ENCODE measurements around the gene MAN1C1. TPM values are rescaled to one million over a fixed set of nuclear protein-coding genes. Genes with fewer than 3 reads are reported as not detected.

Gene MAN1C1
- total RNA-seq, 1 donor from 2014 or later = 6.8 TPM

GRCh38 chr1:25744636-25745425, 128.2 kb downstream of the MAN1C1 start:
- Histone ChIP-seq H3F3A (ENCODE audit: low read depth) (peaks cover 18% of the 10 kb centered on the region), H3K4me2 (peak overlapping the region; percentile 6), H3K27ac (no peak overlapping the region), H3K9me3 (ENCODE audit: low read depth) (no peaks in the 10 kb centered on the region), H3K9ac (no peak overlapping the region), H4K20me1 (ENCODE audit: low read depth) (no peaks in the 10 kb centered on the region), H3K79me2 (ENCODE audit: low read depth) (no peaks in the 10 kb centered on the region), H3K4me1 (peaks cover 32% of the 10 kb centered on the region), H3K27me3 (no peaks in the 10 kb centered on the region), H3K4me3 (no peak overlapping the region), H2AFZ (replicated peaks) (no peak overlapping the region), H3K36me3 (no peaks in the 10 kb centered on the region)
- H3K36me3 Mint-ChIP-seq = no peaks in the 10 kb centered on the region
- no peak for TF ChIP-seq EZH2phosphoT487 (IDR thresholded peaks at IDR 0.05)
- TF ChIP-seq EZH2 (IDR thresholded peaks at IDR 0.05) = no peak
- TF ChIP-seq CTCF (IDR thresholded peaks at IDR 0.05) = no peak
- peak overlapping the region; percentile 74 for H3K27ac Mint-ChIP-seq
- no peak for DNase-seq (ENCODE audit: low spot score)
- H3K4me1 Mint-ChIP-seq = peaks cover 12% of the 10 kb centered on the region
- peaks cover 6% of the 10 kb centered on the region for H3K27me3 Mint-ChIP-seq (ENCODE audit: insufficient read depth, low read depth)
- peaks cover 2% of the 10 kb centered on the region for H3K9me3 Mint-ChIP-seq
- H3K4me3 Mint-ChIP-seq = no peak overlapping the region

GRCh38 chr1:25746299-25747045, 129.9 kb downstream of the MAN1C1 start:
- H3K4me2 ChIP-seq = no peak overlapping the region
- Mint-ChIP-seq H3K9me3 (no peaks in the 10 kb centered on the region), H3K4me3 (no peak overlapping the region), H3K36me3 (no peaks in the 10 kb centered on the region), H3K27me3 (ENCODE audit: insufficient read depth, low read depth) (peaks cover 2% of the 10 kb centered on the region), H3K4me1 (peaks cover 9% of the 10 kb centered on the region), H3K27ac (no peak overlapping the region)
- no peak overlapping the region for H2AFZ ChIP-seq (replicated peaks)
- H3K9ac ChIP-seq = no peak overlapping the region
- no peak overlapping the region for H3K4me3 ChIP-seq
- H3K4me1 ChIP-seq = peaks cover 32% of the 10 kb centered on the region
- H3K36me3 ChIP-seq = no peaks in the 10 kb centered on the region
- TF ChIP-seq CTCF (IDR thresholded peaks at IDR 0.05) (no peak), EZH2phosphoT487 (IDR thresholded peaks at IDR 0.05) (no peak), EZH2 (IDR thresholded peaks at IDR 0.05) (no peak)
- no peak for DNase-seq (ENCODE audit: low spot score)
- no peaks in the 10 kb centered on the region for H3K9me3 ChIP-seq (ENCODE audit: low read depth)
- no peaks in the 10 kb centered on the region for H3K27me3 ChIP-seq
- peaks cover 18% of the 10 kb centered on the region for H3F3A ChIP-seq (ENCODE audit: low read depth)
- H3K27ac ChIP-seq = no peak overlapping the region
- no peaks in the 10 kb centered on the region for H3K79me2 ChIP-seq (ENCODE audit: low read depth)
- H4K20me1 ChIP-seq (ENCODE audit: low read depth) = no peaks in the 10 kb centered on the region

- H3K27me3 ChIP-seq = no peaks in the 10 kb centered on the region
- H3K4me3 ChIP-seq = no peak overlapping the region
- no peaks in the 10 kb centered on the region for H3K9me3 Mint-ChIP-seq
- H3K27ac Mint-ChIP-seq = no peak overlapping the region
- H3K9me3 ChIP-seq (ENCODE audit: low read depth) = no peaks in the 10 kb centered on the region
- H3K36me3 ChIP-seq = no peaks in the 10 kb centered on the region
- TF ChIP-seq EZH2phosphoT487 (IDR thresholded peaks at IDR 0.05) (no peak), CTCF (IDR thresholded peaks at IDR 0.05) (no peak), EZH2 (IDR thresholded peaks at IDR 0.05) (no peak)
- H2AFZ ChIP-seq (replicated peaks) = no peak overlapping the region
- H4K20me1 ChIP-seq (ENCODE audit: low read depth) = no peaks in the 10 kb centered on the region
- H3K4me1 Mint-ChIP-seq = peaks cover 12% of the 10 kb centered on the region
- no peak overlapping the region for H3K4me2 ChIP-seq
- H3K9ac ChIP-seq = no peak overlapping the region
- no peaks in the 10 kb centered on the region for H3K36me3 Mint-ChIP-seq
- peaks cover 18% of the 10 kb centered on the region for H3F3A ChIP-seq (ENCODE audit: low read depth)
- no peak overlapping the region for H3K4me3 Mint-ChIP-seq
- peaks cover 2% of the 10 kb centered on the region for H3K27me3 Mint-ChIP-seq (ENCODE audit: insufficient read depth, low read depth)
- no peak for DNase-seq (ENCODE audit: low spot score)
- H3K27ac ChIP-seq = no peak overlapping the region
- no peaks in the 10 kb centered on the region for H3K79me2 ChIP-seq (ENCODE audit: low read depth)
- H3K4me1 ChIP-seq = peaks cover 32% of the 10 kb centered on the region
These were observed 130.6 kb downstream of the MAN1C1 start for GRCh38 chr1:25747046-25747719.

Measured in neural progenitor cell (in vitro differentiated cells).